HG02852 (cell line): ENCODE data around the gene RAB8A.

Experiments used
- ATAC-seq: cut with Tn5 transposase; IDR thresholded peaks from one replicate; pipeline ENCODE4 v1.9.1; 2021; ENCODE audit warnings: mild to moderate bottlenecking, moderate library complexity; ENCODE audit not compliant: unreplicated experiment

Gene RAB8A

DNA sequence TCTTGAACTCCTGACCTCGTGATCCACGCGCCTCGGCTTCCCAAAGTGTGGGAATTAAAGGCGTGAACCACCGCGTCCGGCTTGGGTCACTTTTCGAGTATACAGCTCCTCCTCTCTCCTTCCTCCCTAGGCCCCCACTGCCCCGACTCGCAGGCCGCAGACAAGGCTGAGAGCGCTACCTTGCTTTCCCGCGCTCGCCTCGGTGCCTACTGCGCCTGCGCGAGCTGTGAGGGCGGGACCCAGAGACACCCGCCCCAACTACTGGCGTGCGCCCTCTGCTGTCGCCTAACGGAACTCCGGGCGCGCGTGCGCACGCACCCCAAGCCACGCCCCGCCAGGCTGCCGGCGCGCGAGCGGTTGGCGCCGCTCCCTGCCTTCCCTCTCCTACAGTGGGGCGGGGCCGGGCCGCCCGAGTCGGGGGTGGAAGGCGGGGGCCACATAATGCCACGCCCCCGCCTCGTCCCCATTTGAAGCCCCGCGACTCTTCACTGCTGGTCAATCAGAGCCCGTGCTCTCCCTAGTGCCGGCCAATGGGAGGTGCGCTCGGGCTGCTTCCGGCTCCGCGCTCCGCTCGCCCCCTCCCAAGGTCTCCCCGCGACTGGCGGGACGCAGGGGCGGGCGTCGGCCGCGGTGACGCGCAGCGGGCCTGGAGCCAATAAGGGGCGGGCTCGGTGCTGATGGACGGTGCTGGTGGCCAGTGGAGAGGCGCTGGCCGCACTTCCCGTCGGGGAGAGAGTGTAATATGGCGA lies at the start of gene RAB8A:
RAB8A (plus strand) TSS at position 730 of the 749 bp plus-strand sequence; CDS start at position 743, 13 bp downstream.
- ATAC-seq, result peak; percentile 85

DNA sequence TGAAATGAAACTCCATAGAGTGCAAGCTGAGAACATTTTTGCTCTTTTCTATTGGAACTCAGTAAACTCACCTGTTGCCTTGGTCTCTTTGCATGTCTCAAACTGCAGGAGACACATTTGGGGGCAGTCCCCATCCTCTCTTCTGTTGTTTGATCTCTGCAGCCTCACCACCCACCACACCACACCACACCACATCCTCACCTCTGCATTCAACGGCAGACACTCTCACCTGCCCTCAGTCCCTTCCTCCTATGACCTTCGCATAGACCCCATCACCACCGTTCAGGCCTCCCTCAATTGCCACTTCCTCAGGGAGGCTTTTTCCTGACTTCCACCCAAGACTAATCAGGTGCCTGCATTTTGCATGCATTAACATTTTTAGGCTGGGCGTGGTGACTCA lies 49.7 kb upstream of the RAB8A start:
- ATAC-seq, result no peak

DNA sequence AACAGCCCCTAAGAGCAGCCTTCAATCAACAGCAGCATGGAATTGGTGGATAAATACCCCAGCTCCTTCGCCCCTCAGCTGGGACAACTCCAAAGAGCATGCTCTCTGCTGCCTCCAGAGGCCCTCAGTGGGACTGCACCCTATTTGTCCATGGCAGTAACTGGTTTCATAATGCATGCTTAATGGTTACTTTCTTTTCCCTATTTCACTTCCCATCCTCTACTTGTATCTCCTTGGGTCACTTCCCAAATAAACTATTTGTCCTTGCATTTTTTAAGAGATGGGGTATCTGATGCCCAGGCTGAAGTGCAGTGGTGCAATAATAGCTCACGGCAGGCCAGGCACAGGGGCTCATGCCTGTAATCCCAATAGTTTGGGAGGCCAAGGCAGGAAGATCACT lies 48.9 kb upstream of the RAB8A start:
- ATAC-seq, result no peak

DNA sequence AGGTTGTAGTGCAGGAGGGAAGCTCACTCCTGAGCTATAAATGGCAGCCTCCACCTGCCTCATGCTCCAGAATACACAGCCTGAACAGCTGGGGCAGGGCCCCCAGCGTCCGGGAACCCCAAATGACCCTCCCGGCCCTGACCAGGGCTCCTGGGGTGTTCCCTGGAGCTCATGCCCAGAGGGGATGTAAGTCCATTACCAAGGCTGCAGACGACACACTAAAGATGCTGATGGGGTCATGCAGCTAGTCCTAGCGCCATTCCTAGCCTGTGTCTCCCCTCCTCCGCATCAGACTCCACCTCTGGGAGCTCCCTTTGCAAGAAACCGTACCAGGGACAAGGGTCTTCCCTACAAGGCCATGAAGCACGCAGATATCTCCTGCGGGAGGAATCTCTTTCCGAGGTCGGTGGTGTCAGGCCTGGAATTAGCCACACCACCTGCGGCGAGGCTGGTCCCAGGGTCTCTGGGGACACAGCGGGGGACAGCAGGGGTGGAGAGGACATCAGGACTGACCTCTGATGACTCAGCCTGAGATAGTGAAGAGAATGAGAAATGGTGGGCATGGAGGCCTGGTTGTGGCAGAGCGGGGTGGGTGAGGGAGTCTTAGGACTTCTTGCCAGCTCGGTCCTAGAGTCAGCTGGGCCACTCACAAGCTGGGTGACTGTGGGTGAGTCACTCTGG lies 47.3 kb upstream of the RAB8A start:
- ATAC-seq, result no peak

DNA sequence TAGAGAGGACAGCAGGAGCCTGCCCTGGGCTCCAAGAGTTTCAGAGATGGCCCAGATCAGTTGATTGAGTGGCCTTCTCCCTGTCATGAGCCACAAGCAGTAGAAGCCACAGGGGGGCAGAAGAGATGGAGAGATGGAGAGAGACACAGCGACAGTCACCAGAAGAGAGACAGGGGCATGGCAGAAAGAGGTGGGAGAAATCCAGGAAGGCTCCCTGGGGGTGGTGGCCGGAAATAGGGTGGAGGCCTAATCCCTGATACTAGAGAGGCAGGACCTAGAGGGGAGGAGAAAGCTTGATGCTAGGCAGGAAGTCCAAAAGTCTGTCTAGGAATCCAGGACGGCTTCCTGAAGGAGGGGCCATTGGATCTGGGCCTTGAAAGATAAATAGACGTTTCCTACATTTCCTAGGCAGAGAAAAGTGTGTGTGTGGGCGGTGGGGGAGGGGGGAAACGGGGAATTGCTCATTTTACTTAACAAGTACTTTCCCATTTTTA lies 45.0 kb upstream of the RAB8A start:
- no peak for ATAC-seq

DNA sequence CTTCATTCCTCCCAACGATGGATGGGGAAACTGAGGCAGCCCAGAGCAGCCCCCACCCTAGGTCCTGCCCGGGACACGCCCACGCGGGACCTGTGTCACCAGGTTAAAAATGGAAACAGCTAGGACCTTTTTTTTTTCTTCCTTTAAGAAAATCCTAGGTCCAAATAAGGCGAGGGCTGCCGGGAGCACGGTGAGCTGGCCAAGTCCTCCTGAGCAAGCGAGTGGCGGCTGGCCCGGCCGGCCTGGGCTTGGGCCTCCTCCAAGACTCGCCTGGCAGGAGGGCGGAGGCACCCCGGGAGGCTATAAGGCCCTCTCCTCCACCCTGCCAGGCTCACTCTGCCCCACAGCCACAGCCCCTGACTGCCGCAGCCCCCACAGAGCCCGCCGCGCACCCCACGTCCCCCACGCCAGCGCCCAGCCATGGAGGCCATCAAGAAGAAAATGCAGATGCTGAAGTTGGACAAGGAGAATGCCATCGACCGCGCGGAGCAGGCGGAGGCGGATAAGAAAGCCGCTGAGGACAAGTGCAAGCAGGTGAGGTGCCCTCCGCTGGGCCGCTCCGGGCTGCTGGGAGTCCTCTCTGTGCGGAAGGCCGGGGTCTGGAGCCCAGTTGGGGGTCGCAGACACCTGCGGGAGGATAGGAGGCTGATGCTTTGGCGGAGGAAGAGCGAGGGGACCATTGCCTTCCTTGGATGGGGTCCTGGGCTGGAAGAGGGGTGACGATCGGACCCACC lies 44.3 kb upstream of the RAB8A start:
- ATAC-seq, result no peak

DNA sequence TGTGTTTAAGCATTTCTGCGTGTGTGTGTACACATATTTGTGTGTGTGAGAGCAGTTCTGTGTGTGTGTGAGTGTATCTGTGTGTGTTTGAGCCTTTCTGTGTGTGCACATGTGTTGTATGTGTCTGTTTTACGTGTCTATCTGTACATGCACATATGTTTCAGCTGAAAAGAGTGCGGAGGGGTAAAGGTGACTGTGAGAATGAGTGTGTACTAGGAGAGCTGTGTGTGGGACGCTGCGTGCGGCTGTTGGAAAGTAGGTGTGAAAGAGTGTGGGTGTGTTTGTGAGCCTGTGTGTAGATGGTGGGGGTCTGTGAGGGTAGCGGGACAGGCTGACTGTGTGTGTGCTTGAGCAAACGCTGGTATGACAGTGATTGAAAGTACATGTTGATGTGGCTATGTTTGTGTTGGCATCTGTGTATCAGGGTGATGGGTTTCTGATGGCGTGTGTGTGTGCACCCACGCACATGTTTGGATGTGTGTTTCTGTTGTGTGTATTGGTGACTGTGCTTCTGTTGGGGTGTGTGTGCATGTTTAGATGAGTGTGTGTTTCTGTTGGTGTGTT lies 42.9 kb upstream of the RAB8A start:
- no peak for ATAC-seq

DNA sequence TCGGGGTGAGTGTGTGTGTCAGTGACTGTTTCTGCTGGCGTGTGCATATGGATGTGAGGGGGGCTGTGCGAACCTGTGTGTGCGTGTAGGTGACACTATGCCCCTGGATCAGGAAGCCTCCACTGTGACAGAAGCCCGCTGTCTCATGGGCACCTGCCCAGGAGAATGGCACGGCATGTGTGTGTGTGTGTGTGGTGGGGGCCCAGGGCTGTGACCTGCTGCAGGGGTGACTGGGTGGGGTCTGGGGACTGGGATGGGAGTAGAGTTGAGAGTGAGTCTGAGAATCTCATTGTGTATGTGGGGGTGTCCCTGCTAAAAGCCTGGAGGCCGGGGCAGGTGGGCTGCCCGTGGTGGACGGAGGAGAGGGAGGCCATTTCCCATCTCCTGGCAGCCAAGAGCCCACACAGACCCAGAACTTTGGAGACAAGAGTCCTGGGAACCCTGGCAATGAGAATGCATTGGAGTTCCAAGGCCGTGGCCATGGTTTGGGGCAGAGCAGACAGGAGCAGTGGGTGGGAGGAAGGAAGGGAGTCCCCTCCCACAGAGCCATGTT lies 41.8 kb upstream of the RAB8A start:
- no peak for ATAC-seq

DNA sequence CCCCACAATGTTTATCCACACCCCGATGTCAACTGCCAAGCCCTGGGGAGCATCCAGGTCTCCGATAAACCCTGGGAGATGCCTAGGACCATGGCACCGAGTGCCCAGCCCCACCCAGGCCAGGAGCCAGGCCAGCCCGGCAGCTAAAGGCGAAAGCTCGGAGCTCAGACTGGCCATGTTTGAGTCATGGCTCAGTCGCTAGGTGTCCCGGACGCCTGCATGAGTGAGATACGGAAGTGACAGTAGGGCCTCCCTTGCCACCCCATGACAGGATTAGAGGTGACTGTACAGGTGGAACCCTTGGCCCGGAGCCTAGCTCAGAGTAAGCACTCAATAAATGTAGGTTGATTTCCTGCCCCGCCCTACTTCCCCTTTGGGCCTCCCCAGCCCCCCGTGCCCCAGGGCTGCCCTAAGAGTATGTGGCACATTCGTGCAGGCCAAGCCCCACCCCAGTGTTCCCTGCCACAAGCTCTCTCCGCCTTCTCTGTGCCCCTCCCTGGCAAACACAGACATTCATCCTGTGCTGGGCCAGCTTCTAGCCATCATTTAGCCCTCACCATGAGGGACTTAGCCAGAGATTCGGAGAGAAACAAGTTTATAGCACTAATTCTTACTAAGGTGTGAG lies 41.2 kb upstream of the RAB8A start:
- ATAC-seq, result no peak

DNA sequence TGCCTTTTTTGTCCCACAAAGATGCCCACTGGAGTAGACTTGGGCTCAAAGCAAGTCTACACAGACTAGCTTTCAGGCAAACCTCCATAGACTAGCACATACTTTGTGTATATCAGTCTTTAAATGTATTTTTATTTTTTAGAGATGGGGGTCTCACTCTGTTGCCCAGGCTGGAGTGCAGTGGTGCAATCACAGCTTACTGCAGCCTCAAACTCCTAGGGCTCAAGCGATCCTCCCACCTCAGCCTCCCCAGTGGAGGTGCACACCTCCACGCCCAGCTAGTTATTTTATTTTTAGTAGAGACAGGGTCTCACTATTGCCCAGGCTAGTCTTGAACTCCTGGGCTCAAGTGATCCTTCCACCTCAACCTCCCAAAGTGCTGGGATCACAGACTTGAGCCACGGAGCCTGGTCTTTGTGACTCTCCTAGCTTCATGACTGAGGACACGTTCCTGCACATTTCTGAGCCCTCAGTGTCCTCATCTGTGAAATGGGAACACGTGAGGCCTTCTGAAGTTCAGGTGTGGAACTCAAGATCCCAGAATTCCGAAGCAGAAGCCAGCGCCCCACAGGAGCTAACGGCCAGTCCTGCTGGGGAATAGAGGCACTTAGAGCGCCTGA lies 40.5 kb upstream of the RAB8A start:
- ATAC-seq, result no peak

DNA sequence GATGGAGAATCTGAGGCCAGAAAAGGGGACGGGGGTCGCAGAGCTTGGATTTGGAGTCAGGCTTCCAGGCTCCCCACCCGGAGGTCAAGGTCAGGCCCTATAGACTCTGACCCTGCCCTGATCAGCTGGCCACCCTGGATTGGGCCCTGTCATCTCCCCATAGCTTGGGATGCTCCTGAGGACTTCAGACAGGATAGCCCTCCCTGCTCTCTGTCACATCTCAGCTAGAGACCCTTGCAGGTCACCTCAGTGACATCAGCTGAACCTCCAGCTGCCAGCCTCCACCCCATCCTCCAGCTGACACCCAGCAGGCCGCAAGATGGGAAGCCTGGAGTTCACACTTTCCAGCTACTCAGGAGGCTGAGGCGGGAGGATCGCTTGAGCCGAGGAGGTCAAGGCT lies 38.2 kb upstream of the RAB8A start:
- ATAC-seq, result no peak

DNA sequence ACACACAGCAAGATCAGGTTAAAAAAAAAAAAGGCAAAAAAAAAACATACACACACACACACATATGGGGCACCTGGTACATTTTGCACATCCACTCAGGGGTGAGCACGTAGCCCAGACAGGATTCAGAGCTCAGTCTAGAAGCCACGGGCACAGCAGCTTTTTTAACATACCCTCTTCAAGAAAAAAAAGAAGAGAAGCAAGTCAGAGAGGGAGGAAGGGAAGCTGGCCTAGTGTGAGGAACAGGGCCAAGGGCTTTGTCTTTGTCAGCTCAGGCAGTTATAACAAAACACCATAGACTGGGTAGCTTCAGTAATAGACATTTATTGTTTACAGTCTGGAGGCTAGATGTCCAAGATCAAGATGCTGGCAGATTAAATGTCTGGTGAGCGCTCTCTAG lies 37.7 kb upstream of the RAB8A start:
- no peak for ATAC-seq

DNA sequence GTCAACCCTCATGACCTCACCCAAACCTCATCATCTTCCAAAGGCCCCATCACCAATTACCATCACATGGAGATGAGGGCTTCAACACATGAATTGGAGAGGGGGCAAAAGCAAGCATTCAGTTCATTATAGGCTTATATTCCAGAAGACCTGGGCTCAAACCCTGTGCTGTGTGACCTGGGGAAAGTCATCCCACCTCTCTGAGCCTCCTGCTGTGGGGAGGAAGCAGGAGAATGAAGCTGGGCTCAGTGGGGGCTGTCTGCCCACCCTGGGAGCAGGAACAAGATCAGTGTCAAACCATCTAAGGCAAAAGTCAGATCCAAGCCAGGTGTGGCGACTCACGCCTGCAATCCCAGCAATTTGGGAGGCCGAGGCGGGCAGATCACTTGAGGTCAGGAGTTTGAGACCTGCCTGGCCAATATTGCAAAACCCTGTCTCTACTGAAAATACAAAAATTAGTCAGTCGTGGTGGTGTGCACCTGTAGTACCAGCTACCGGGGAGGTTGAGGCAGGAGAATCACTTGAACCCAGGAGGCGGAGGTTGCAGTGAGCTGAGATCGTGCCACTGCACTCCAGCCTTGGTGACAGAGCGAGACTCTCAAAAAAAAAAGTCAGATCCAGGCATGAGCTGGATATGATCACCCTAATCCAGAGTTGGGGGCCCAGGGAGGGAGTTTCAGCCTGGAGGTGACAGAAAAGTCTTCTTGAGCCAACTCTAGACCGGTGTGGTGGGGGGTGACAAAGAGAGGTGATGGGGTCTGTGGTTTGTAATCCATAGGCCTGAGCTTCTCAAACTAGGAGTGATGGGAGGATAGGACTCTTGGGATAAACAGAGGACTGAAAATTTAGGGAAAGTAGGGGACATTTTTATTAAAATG lies 37.0 kb upstream of the RAB8A start:
- ATAC-seq, result no peak

DNA sequence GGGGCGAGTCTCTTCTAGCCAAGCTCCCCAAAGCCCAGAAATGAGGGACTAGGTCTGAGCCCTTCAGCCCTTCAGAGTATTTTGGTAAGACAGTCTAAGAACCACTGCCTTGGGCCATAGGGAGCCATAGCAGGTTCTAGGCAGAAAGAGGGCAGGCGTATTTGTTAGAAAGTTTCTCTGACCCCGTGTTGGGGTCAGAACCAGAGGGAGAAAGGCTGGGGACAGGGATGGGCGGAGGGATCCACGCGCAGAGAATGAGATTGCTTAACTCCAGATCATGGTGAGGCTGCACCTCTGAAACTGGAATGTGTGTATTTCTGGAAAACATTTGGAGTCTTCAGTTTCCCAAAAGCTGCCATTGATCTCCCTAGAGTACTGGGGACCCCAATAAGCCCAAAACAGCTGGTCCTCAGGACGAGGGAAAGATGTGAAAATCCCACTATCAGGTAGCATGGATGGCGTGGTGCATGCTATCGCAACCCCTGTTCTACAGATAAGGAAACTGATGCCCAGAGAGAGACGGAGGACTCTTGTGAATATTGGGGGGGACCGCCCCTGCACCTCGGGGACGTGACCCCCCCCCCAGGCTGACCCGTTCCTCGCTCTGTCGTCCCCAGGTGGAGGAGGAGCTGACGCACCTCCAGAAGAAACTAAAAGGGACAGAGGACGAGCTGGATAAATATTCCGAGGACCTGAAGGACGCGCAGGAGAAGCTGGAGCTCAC lies 36.1 kb upstream of the RAB8A start:
- ATAC-seq, result no peak

DNA sequence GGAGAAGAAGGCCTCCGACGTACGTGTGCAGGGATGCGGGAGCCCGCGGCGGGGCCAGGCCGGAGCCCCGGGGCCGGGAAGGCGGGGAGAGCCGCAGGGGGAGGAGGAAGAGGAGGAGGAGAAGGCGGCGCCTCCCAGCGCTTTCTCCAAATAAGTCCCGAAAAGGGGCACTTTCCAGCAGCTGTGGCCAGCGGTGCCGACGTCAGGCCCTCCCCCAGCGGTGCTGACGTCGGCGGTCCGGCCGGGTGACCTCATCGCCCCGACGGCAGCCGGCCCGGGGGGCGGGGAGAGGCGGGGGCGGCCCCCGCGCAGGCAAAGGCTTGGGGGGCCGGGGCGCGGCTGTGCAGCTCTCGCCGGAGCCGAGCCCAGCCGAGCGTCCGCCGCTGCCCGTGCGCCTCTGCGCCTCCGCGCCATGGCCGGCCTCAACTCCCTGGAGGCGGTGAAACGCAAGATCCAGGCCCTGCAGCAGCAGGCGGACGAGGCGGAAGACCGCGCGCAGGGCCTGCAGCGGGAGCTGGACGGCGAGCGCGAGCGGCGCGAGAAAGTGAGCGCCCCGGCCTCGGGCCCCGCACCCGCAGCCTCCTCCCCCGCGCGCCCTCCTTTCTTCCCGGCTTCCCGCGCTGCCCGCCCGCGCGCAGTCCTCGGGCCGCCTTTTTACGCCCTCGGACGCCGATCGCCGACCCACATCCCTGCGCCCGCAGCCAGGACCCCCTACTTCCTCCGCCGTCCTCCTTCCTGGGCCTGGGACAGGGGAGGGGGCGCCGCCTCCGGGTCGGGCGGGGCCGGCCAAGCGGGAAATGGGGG lies 35.3 kb upstream of the RAB8A start, which contains the start of gene TPM4:
TPM4 (plus strand) TSS at position 342 of the 804 bp plus-strand sequence; CDS start at position 413, 71 bp downstream.
- peak; percentile 56 for ATAC-seq

DNA sequence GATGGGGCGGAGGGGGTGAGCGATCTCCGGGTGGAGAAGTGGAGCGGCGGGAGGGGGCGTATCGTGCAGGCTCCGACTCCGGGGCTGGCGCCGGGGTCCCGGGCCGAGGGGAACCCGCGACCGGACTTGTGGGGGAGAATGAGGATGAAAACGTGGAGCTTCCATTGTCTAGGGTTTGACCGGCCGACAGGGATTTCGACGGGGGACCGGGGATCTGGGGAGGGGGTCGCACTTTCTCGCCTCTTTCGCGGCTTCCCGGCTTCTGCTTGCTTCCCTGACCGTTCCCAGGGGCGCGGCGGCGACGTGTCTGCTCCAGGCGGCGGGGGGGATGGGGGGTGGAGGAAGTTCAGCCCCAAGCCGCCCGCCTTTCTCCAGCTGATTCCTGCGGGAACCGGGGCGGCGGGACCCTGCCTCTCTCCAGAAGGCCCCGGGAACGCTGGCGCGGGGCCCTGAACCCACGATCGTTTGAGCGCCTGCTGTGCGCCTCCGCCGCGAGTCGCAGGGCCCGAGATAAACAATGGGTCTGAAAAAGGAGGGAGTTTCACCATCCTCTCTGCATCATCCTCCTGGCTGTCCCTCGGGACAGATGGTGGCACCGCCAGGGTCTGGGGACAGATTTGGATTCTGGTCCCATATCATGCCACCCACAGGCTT lies 34.6 kb upstream of the RAB8A start:
- no peak for ATAC-seq
